ENCODE data around the gene TAPBPL. TPM values are rescaled to one million over a fixed set of nuclear protein-coding genes. Genes with fewer than 3 reads are reported as not detected.
"Not testable (repeated sequence)": the region's sequence is repeated elsewhere in the genome, so short reads cannot be mapped to it uniquely, and the experiment has no call there.

The TAPBPL gene
- total RNA-seq, 2 experiments from 2014 or later: 14.7 to 15.8 TPM

GRCh38 chr12:6472491-6472890 is 20.6 kb downstream of the TAPBPL start:
- ChIA-PET CTCF (interaction anchor here (1.4 kb wide), 1 partner anchor 65 kb away, joined by 4 read pairs; no protein-coding TSS in a partner anchor), POLR2A (interaction anchor here (1.2 to 3.2 kb wide), 3 partner anchors 21 to 95 kb away, joined by 3 to 41 read pairs (median 15); partner anchors contain the start of genes MRPL51 and NOP2)
- TF ChIP-seq CTCF (IDR thresholded peaks at IDR 0.05): no peak
- Histone ChIP-seq H3K9me3 (ENCODE audit: control insufficient read depth in 1 of 2, insufficient read depth in 1 of 2, low read length in 2 of 2) (no peaks in the 10 kb centered on the region), H3K4me1 (ENCODE audit: insufficient read depth, low read length) (peaks cover 34% of the 10 kb centered on the region), H3K27me3 (ENCODE audit: control insufficient read depth in 1 of 2, insufficient read depth in 2 of 2, low read length in 2 of 2) (no peaks in the 10 kb centered on the region), H3K36me3 (ENCODE audit: insufficient read depth, low read length) (no peaks in the 10 kb centered on the region), H3K4me3 (ENCODE audit: low read length) (no peak overlapping the region), H3K27ac (ENCODE audit: low read depth in 1 of 2, low read length in 2 of 2) (no peak overlapping the region)
- no peaks in the 10 kb centered on the region for H3K27me3 Mint-ChIP-seq
- H3K4me1 Mint-ChIP-seq (ENCODE audit: low read depth): peaks cover 44% of the 10 kb centered on the region
- H3K36me3 Mint-ChIP-seq (ENCODE audit: low read depth): peaks cover 33% of the 10 kb centered on the region
- H3K4me3 Mint-ChIP-seq: no peak overlapping the region
- peak overlapping the region; percentile 50 for H3K27ac Mint-ChIP-seq
- DNase-seq: no peak
- no peaks in the 10 kb centered on the region for H3K9me3 Mint-ChIP-seq
- no peak for ATAC-seq (ENCODE audit: poor library complexity)
- intact Hi-C loops (cut with DNase I, micrococcal nuclease): no loop called here

- H3K4me3 Mint-ChIP-seq; H3K9me3 Mint-ChIP-seq; H3K4me1 ChIP-seq (ENCODE audit: insufficient read depth, low read length); H3K36me3 ChIP-seq (ENCODE audit: insufficient read depth, low read length); H3K27me3 Mint-ChIP-seq; H3K27ac Mint-ChIP-seq; H3K9me3 ChIP-seq (ENCODE audit: control insufficient read depth in 1 of 2, insufficient read depth in 1 of 2, low read length in 2 of 2); CTCF ChIA-PET; H3K36me3 Mint-ChIP-seq (ENCODE audit: low read depth); H3K27me3 ChIP-seq (ENCODE audit: control insufficient read depth in 1 of 2, insufficient read depth in 2 of 2, low read length in 2 of 2); intact Hi-C loops (cut with DNase I, micrococcal nuclease); H3K27ac ChIP-seq (ENCODE audit: low read depth in 1 of 2, low read length in 2 of 2); DNase-seq; H3K4me3 ChIP-seq (ENCODE audit: low read length); POLR2A ChIA-PET; ATAC-seq (ENCODE audit: poor library complexity): not testable (repeated sequence)
- peaks cover 18% of the 10 kb centered on the region for H3K4me1 Mint-ChIP-seq (ENCODE audit: low read depth)
Measured at GRCh38 chr12:6475233-6475975, 23.6 kb downstream of the TAPBPL start.

- H3K9me3 Mint-ChIP-seq: no peaks in the 10 kb centered on the region
- ChIA-PET CTCF (no interaction called here), POLR2A (no interaction called here)
- Histone ChIP-seq H3K36me3 (ENCODE audit: insufficient read depth, low read length) (no peaks in the 10 kb centered on the region), H3K27ac (ENCODE audit: low read depth in 1 of 2, low read length in 2 of 2) (no peak overlapping the region), H3K27me3 (ENCODE audit: control insufficient read depth in 1 of 2, insufficient read depth in 2 of 2, low read length in 2 of 2) (no peaks in the 10 kb centered on the region), H3K4me1 (ENCODE audit: insufficient read depth, low read length) (peaks cover 2% of the 10 kb centered on the region), H3K4me3 (ENCODE audit: low read length) (no peak overlapping the region), H3K9me3 (ENCODE audit: control insufficient read depth in 1 of 2, insufficient read depth in 1 of 2, low read length in 2 of 2) (no peaks in the 10 kb centered on the region)
- DNase-seq: no peak
- no peak overlapping the region for H3K4me3 Mint-ChIP-seq
- H3K27me3 Mint-ChIP-seq: no peaks in the 10 kb centered on the region
- peaks cover 7% of the 10 kb centered on the region for H3K4me1 Mint-ChIP-seq (ENCODE audit: low read depth)
- ATAC-seq (ENCODE audit: poor library complexity): no peak
- intact Hi-C loops (cut with DNase I, micrococcal nuclease): no loop called here
- no peaks in the 10 kb centered on the region for H3K36me3 Mint-ChIP-seq (ENCODE audit: low read depth)
- no peak overlapping the region for H3K27ac Mint-ChIP-seq
- TF ChIP-seq CTCF (IDR thresholded peaks at IDR 0.05): no peak
Measured at GRCh38 chr12:6476489-6476888, 24.6 kb downstream of the TAPBPL start.

- H3K9me3 Mint-ChIP-seq; H3K27ac ChIP-seq (ENCODE audit: low read depth in 1 of 2, low read length in 2 of 2); POLR2A ChIA-PET; H3K4me1 ChIP-seq (ENCODE audit: insufficient read depth, low read length); H3K27me3 Mint-ChIP-seq; DNase-seq; H3K36me3 Mint-ChIP-seq (ENCODE audit: low read depth); intact Hi-C loops (cut with DNase I, micrococcal nuclease); H3K4me1 Mint-ChIP-seq (ENCODE audit: low read depth); CTCF ChIA-PET; H3K9me3 ChIP-seq (ENCODE audit: control insufficient read depth in 1 of 2, insufficient read depth in 1 of 2, low read length in 2 of 2); H3K4me3 ChIP-seq (ENCODE audit: low read length); H3K4me3 Mint-ChIP-seq; H3K36me3 ChIP-seq (ENCODE audit: insufficient read depth, low read length); H3K27me3 ChIP-seq (ENCODE audit: control insufficient read depth in 1 of 2, insufficient read depth in 2 of 2, low read length in 2 of 2); H3K27ac Mint-ChIP-seq; ATAC-seq (ENCODE audit: poor library complexity): not testable (repeated sequence)
Measured at GRCh38 chr12:6477601-6478377, 25.9 kb downstream of the TAPBPL start.

Measured in CD4-positive, alpha-beta T cell (primary cell).